Mesendoderm (in vitro differentiated cells): ENCODE data around the gene RHBDD2. TPM values are rescaled to one million over a fixed set of nuclear protein-coding genes. Genes with fewer than 3 reads are reported as not detected.
"Not testable (repeated sequence)": the region's sequence is repeated elsewhere in the genome, so short reads cannot be mapped to it uniquely, and the experiment has no call there.

ENCODE experiments used
- DNase-seq: peaks from one replicate; pipeline ENCODE4 v3.0.0; 2013
- H2AK5ac ChIP-seq: 2 replicates; pipeline ENCODE4 v1.6.1; 2013; ENCODE audit warnings: low read length, inconsistent platforms
- H2BK120ac ChIP-seq: 2 replicates; pipeline ENCODE4 v1.6.1; 2013; ENCODE audit warnings: low read depth, mild to moderate bottlenecking, low read length, moderate library complexity, mixed read lengths
- H2BK15ac ChIP-seq: replicated peaks from 2 replicates; pipeline ENCODE4 v1.6.1; 2013; ENCODE audit warnings: low read depth, mild to moderate bottlenecking, moderate library complexity
- H2BK5ac ChIP-seq: 2 replicates; pipeline ENCODE4 v1.6.1; 2013; ENCODE audit warnings: low read length, inconsistent platforms
- H3K18ac ChIP-seq: 2 replicates; pipeline ENCODE4 v1.6.1; 2013; ENCODE audit warnings: mild to moderate bottlenecking, low read length, mixed read lengths
- H3K23ac ChIP-seq: one replicate; pipeline ENCODE4 v1.6.1; 2013; ENCODE audit warnings: low read length
- H3K27ac ChIP-seq: 2 replicates; pipeline ENCODE4 v1.5.1; 2013; ENCODE audit warnings: low read depth, mild to moderate bottlenecking, inconsistent platforms, low read length, moderate library complexity
- H3K27me3 ChIP-seq: 2 replicates; pipeline ENCODE4 v1.6.1; 2013; ENCODE audit warnings: low read length, control low read depth, mild to moderate bottlenecking, inconsistent platforms; ENCODE audit not compliant: insufficient read depth, poor library complexity
- H3K36me3 ChIP-seq: 2 replicates; pipeline ENCODE4 v1.6.1; 2013; ENCODE audit warnings: low read length, inconsistent platforms; ENCODE audit not compliant: control insufficient read depth, insufficient read depth
- H3K4ac ChIP-seq: one replicate; pipeline ENCODE4 v1.6.1; 2013; ENCODE audit warnings: low read depth, mild to moderate bottlenecking, low read length, moderate library complexity
- H3K4me1 ChIP-seq: 2 replicates; pipeline ENCODE4 v1.6.1; 2013; ENCODE audit warnings: low read depth, low read length, inconsistent platforms; ENCODE audit not compliant: control insufficient read depth
- H3K4me2 ChIP-seq: 2 replicates; pipeline ENCODE4 v1.6.1; 2013; ENCODE audit warnings: low read length
- H3K4me3 ChIP-seq: 2 replicates; pipeline ENCODE4 v1.5.1; 2013; ENCODE audit warnings: mild to moderate bottlenecking, low read length
- H3K56ac ChIP-seq: one replicate; pipeline ENCODE4 v1.6.1; 2013; ENCODE audit warnings: low read length
- H3K79me1 ChIP-seq: 2 replicates; pipeline ENCODE4 v1.6.1; 2013; ENCODE audit warnings: low read length, inconsistent platforms
- H3K79me2 ChIP-seq: 2 replicates; pipeline ENCODE4 v1.6.1; 2013; ENCODE audit warnings: mild to moderate bottlenecking, low read length; ENCODE audit not compliant: control insufficient read depth, insufficient read depth
- H3K9ac ChIP-seq: 2 replicates; pipeline ENCODE4 v1.6.1; 2013; ENCODE audit warnings: low read length, inconsistent platforms
- H4K5ac ChIP-seq: one replicate; pipeline ENCODE4 v1.6.1; 2013; ENCODE audit warnings: low read length
- H4K8ac ChIP-seq: one replicate; pipeline ENCODE4 v1.6.1; 2013; ENCODE audit warnings: low read depth, mild to moderate bottlenecking, control low read depth, low read length, moderate library complexity
- WGBS: extraction: QIAGEN DNeasy Blood & Tissue Kit; methylation state at CpG from one replicate; pipeline ENCODE4 v1.1.7; 2013; ENCODE audit warnings: low lambda C conversion rate, missing lambda C conversion rate; ENCODE audit not compliant: insufficient coverage; ENCODE audit errors: extremely low coverage; 5-methylcytosine and 5-hydroxymethylcytosine counted together
- polyA plus RNA-seq, 2 experiments: library from polyadenylated mRNA; stranded (reverse); fragments of 200-250 nt; gene quantifications; one replicate each; pipeline ENCODE4 v1.2.3, GENCODE V29; 2013

The RHBDD2 gene
- polyA plus RNA-seq (2013, experiment 1 of 2) = 25.5 TPM
- 23.7 TPM for polyA plus RNA-seq (2013, experiment 2 of 2)

- H3K4me2 ChIP-seq = peak within 1 kb of the TSS; percentile 64
- peaks cover 11% of the 10 kb centered on the region for H3K79me1 ChIP-seq
- peak within 1 kb of the TSS; percentile 76 for H2BK15ac ChIP-seq
- peak within 1 kb of the TSS; percentile 82 for H2AK5ac ChIP-seq
- peak within 1 kb of the TSS; percentile 98 for H3K9ac ChIP-seq
- peak within 1 kb of the TSS; percentile 97 for H4K5ac ChIP-seq
- H3K27me3 ChIP-seq = no peaks in the 10 kb centered on the region
- H3K4ac ChIP-seq = peak within 1 kb of the TSS; percentile 46
- peaks cover 9% of the 10 kb centered on the region for H3K36me3 ChIP-seq
- H3K79me2 ChIP-seq = peaks cover 6% of the 10 kb centered on the region
- peak within 1 kb of the TSS; percentile 99 for H3K56ac ChIP-seq
- H4K8ac ChIP-seq = no peak within 1 kb of the TSS
- WGBS = no CpG with 5 or more reads among the region's 65 CpGs
- H3K4me3 ChIP-seq = peak within 1 kb of the TSS; percentile 86
- DNase-seq = peak; percentile 96
- H2BK120ac ChIP-seq = no peak within 1 kb of the TSS
- peaks cover 3% of the 10 kb centered on the region for H3K4me1 ChIP-seq
- peak within 1 kb of the TSS; percentile 100 for H3K23ac ChIP-seq
- H3K27ac ChIP-seq = peak within 1 kb of the TSS; percentile 35
- peak within 1 kb of the TSS; percentile 62 for H3K18ac ChIP-seq
- H2BK5ac ChIP-seq = peak within 1 kb of the TSS; percentile 97
Measured at GRCh38 chr7:75878769-75879611, at the start of gene RHBDD2. Gene RHBDD2, plus strand, starts transcription at chr7:75879034. Its CDS starts 49 bp downstream, at chr7:75879083.

DNA sequence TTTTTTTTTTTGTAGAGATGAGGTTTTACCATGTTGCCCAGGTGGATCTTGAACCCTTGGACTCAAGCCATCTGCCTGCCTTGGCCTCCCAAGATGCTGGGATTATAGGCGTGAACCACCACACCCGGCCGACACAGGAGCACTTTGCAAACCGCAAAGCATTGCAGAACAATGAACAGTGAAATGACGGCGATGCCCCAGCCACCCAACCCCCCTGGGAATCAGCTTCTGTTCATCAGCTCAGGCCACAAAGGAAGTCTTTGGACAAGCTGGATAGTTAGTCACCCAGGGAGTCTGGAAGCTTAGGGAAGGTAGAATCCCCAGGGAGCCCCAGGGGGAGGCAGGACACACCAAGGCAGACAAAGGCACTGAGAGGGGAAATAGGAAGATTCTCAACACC lies 49.2 kb upstream of the RHBDD2 start:
- not testable (repeated sequence) for H3K4ac ChIP-seq, DNase-seq, H4K8ac ChIP-seq, H3K4me3 ChIP-seq, H3K23ac ChIP-seq, H3K27ac ChIP-seq, H3K9ac ChIP-seq, H3K4me1 ChIP-seq, H2BK15ac ChIP-seq, H2BK120ac ChIP-seq, H3K18ac ChIP-seq, H3K56ac ChIP-seq, H3K27me3 ChIP-seq, H2AK5ac ChIP-seq, H3K79me2 ChIP-seq, H3K4me2 ChIP-seq, H3K36me3 ChIP-seq, H3K79me1 ChIP-seq, H2BK5ac ChIP-seq, H4K5ac ChIP-seq
- WGBS = no CpG with 5 or more reads among the region's 6 CpGs

DNA sequence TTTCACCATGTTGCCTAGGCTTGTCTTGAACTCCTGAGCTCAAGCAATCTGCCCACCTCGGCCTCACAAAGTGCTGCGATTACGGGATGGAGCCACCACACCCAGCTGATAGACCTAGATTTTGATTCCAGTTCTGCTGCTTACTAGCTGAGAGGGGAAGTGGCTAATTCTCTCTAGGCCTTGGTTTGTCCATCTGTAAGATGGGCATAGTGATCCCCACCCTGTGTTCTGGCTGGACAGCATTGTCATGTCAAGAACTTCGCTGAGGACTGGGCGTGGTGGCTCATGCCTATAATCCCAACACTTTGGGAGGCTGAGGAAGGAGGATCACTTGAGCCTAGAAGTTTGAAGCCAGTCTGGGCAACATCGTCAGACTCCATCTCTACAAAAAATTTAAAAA lies 47.9 kb upstream of the RHBDD2 start:
- Histone ChIP-seq H2BK120ac (no peak overlapping the region), H3K23ac (no peak overlapping the region), H3K4me2 (no peak overlapping the region), H3K56ac (no peak overlapping the region), H3K79me2 (no peaks in the 10 kb centered on the region), H3K36me3 (no peaks in the 10 kb centered on the region), H3K4me3 (no peak overlapping the region), H2BK5ac (no peak overlapping the region), H3K27me3 (no peaks in the 10 kb centered on the region), H2BK15ac (no peak overlapping the region), H3K18ac (no peak overlapping the region), H3K27ac (no peak overlapping the region), H4K8ac (no peak overlapping the region), H3K9ac (no peak overlapping the region), H2AK5ac (no peak overlapping the region), H3K4ac (no peak overlapping the region), H4K5ac (no peak overlapping the region), H3K79me1 (no peaks in the 10 kb centered on the region), H3K4me1 (no peaks in the 10 kb centered on the region)
- DNase-seq = no peak
- no CpG with 5 or more reads among the region's 6 CpGs for WGBS

DNA sequence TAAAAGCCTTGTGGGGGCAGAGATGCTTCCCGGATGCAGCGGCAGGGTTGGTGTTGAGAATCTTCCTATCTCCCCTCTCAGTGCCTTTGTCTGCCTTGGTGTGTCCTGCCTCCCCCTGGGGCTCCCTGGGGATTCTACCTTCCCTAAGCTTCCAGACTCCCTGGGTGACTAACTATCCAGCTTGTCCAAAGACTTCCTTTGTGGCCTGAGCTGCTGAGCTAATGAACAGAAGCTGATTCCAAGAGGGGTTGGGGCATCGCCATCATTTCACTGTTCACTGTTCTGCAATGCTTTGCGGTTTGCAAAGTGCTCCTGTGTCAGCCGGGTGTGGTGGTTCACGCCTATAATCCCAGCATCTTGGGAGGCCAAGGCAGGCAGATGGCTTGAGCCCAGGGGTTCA lies 45.2 kb upstream of the RHBDD2 start:
- H2BK15ac ChIP-seq, H3K9ac ChIP-seq, H4K8ac ChIP-seq, H3K4me3 ChIP-seq, H3K4me2 ChIP-seq, H2AK5ac ChIP-seq, H3K56ac ChIP-seq, H3K79me2 ChIP-seq, H3K79me1 ChIP-seq, H3K23ac ChIP-seq, H2BK5ac ChIP-seq, H3K27me3 ChIP-seq, H3K4ac ChIP-seq, H3K18ac ChIP-seq, H2BK120ac ChIP-seq, H3K36me3 ChIP-seq, DNase-seq, H3K4me1 ChIP-seq, H4K5ac ChIP-seq, H3K27ac ChIP-seq: not testable (repeated sequence)
- no CpG with 5 or more reads among the region's 6 CpGs for WGBS

- no peak overlapping the region for H4K5ac ChIP-seq
- no CpG with 5 or more reads among the region's 29 CpGs for WGBS
Measured at GRCh38 chr7:75835688-75836285, 43.0 kb upstream of the RHBDD2 start.

More at GRCh38 chr7:75835688-75836285, 43.0 kb upstream of the RHBDD2 start:
- H3K4ac ChIP-seq = no peak overlapping the region
- H3K79me2 ChIP-seq = no peaks in the 10 kb centered on the region
- H2AK5ac ChIP-seq = no peak overlapping the region
- no peak overlapping the region for H3K9ac ChIP-seq
- no peak overlapping the region for H3K27ac ChIP-seq
- no peak overlapping the region for H2BK5ac ChIP-seq
- H3K56ac ChIP-seq = no peak overlapping the region
- H3K4me1 ChIP-seq = no peaks in the 10 kb centered on the region
- H3K18ac ChIP-seq = no peak overlapping the region
- H3K4me3 ChIP-seq = no peak overlapping the region
- H3K36me3 ChIP-seq = no peaks in the 10 kb centered on the region
- no peak overlapping the region for H2BK120ac ChIP-seq
- no peaks in the 10 kb centered on the region for H3K27me3 ChIP-seq
- H3K23ac ChIP-seq = no peak overlapping the region
- H3K4me2 ChIP-seq = no peak overlapping the region
- H3K79me1 ChIP-seq = no peaks in the 10 kb centered on the region
- H2BK15ac ChIP-seq = no peak overlapping the region
- DNase-seq = no peak
- H4K8ac ChIP-seq = no peak overlapping the region
